SHP77 treated with DMSO at 0.1 percent for 48 hours (cell line): Measurements from ENCODE around the gene TNS3.

Source experiments
- DNase-seq: peaks from one replicate; lab custom pipeline; 2025; lab: John Stamatoyannopoulos, UW

TNS3 gene

DNA sequence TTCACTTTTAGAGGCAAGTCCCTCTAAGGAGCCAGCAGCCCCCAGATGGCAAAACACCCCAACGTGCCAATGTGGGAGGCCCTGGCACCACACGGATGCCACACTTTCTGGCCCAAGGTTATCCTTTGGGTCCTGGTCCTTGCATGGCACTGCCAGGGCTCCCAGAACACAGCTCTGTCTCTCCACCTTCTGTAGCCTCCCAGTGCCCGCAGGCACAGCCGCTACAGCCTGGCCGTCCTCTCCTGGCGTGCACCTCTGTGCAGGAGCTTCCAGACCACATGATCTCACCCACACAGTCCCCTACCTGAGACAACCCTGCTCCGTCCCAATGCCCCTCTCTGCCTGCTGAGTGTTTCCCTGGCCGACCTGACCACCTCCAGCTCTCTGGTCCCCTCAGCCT lies 215.0 kb downstream of the TNS3 start:
- no peak for DNase-seq

DNA sequence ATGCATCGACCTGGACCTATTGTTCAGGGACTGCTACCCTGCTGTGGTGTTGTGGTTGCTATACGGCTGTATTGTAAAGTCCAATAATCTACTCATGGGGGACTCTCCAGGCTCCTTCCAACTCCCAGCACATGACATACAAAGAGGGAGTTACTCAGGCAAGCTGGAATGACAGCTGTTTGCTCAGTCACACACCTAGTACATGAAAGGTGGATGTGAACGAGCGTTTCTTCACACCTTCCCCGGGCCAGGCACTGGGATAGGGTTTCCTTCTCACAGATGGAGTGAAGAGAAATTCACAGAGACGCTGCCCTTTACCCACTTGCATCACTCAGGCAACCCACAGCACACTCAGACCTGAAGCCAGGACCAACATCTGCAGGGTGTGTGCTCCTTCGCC lies 215.7 kb downstream of the TNS3 start:
- DNase-seq, result no peak

DNA sequence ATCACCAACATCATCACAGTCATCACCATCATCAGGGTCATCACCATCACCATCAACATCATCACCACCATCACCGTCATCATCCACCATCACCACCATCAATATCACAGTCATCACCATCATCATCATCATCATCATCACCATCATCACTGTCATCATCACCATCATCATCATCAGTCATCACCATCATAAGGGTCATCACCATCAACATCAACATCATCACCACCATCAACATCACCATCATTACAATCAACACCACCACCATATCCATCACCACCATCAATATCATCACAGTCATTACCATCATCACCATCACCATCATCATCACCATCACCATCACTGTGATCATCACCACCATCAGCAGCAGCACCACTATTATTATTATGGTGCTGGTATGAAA lies 218.9 kb downstream of the TNS3 start:
- no peak for DNase-seq

DNA sequence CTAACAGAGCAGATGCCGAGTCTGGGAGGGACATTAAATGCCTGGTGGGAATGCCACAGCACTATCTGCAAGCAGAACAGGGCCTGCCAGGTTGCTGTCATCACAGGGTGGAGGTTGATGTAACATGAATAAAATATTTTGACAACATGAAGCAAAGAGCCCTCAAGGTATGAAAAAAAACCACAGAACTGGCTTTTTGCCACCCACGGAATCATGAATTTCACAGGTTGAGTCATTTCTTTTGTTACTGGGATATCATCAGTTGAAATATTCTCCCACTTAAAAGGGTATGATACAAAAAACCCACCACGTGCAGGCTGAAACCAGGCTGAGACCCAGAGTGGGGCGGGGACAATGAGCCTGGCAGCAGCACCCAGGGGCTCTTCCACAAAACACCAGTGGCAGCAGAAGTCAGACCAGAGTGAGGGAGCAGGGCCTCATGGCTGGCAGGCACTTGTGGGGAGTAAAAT lies 220.1 kb downstream of the TNS3 start:
- no peak for DNase-seq

DNA sequence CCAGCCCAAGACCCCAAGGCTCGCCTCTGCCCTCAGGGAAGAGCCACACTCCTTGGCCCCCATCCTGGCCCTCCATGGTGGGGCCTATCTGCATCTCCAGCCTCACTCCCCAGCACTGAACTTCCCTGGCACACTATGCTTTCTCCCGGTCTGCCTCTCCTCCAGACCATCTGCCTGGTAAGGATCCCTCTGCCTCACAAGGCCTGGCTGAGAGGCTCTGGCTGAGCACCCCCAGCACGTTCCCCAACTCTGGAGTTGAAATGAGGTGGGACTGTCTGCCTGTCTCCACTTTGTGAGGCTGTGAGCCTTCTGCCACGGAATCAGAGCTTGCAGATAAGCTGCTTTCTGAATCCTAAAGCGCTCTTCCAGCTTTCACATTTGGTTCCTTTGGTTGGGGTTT lies 220.7 kb downstream of the TNS3 start:
- DNase-seq, result no peak

DNA sequence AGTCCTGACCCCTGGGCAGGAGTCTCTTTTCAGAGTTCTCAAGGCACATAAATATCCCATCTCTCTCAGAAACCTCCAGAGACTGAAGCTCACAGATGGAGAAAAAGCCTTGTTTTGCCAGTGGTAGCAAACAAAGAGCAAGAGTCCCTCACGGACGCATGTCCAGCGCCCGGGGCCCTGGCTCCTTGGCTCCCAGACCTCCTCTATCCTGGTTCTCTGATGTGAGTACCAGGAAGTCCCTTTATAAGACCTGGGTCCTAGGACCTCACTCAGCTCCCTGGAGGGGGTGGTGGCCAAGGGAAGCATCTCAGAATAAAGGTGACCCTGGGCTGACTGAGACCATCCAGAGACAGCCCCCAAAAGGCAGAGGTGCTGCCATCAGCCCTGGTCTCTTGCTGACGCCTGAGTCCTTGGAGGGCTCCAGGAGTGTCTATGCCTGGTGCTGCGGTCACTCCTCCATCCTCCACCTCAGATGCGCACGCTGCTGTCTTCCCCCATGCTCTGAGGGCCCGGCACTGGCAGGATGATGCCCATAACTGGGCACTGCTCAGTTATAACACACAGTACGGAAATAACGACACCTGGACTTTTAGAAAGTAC lies 221.5 kb downstream of the TNS3 start:
- DNase-seq, result no peak

DNA sequence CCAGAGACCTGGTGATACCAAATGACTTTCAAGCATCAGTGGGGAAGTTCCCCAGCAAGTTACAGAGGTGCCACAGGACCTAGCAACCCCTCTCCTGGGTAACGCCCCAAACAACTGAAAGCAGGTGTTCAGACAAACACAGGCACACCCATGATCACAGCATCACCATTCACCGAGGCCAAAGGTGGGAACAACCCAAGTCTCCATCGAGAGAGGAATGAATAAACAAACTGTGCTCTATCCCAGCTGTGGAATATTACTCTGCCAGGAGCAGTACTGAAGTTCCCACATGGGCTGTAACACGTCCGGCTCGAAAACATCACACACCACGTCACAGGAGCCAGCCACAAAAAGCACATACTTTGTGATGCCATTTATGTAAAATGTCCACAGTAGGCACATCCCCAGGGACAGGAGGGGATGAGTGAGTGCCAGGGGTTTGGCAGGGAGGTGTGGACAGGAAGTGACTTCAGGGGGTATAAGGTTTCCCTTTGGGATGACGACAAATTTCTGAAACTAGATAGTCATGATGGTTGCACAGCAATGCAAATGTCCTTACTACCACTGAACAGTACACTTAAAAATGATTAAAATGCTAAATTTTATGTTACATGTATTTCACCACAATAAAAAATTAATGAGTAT lies 222.8 kb downstream of the TNS3 start:
- DNase-seq, result no peak

DNA sequence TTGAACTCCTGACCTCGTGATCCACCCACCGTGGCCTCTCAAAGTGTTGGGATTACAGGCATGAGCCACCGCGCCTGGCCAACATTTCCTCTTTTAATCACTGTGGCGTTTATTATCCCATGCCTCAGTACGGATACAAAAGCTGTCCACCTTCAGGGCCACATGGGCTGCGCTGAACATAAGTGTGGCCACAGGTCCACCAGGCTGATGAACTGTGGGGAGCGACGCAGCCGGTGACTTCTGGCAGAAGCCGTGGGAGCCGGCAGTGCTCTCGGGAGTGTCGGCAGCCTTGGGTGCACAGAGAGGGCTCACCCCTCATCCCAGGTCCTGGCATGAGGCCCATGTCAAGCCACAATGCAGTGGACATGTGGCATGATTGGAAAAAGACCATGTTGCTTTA lies 223.6 kb downstream of the TNS3 start:
- DNase-seq, result no peak

DNA sequence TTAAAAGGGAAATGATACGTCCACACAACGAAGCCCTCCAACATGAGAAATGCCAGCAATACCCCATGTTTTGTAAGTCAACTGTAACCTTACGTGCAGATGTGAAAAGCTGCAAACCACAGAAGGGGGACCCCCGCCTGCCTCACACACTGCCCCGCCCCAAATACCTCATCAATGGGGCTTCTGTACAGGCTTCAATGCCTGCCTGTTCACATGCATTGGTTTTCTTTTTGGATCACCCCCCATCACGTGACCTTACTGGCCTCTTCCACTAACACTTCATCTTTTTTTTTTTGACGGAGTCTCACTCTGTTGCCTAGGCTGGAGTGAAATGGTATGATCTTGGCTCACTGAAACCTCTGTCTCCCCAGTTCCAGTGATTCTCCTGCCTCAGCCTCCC lies 224.0 kb downstream of the TNS3 start:
- DNase-seq, result no peak

DNA sequence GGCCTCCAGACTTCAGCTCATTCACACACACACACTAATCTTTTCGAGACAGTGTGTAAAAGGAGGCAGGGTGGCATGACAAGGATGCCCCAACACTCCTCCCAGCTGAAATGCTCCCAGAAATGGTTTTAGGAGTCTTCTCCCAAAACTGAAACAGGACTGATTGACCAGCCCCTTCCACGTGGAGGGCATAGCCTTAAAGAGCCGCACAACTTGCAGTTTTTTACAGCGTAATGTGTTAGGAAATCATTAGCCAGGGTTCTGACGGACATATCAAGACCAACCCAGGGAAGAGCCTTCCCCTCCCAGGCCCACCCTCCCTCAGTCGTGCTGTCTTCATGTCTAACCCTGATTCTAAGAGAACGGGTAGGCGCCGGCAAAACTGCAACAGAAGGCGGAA lies 224.6 kb downstream of the TNS3 start:
- DNase-seq, result no peak

DNA sequence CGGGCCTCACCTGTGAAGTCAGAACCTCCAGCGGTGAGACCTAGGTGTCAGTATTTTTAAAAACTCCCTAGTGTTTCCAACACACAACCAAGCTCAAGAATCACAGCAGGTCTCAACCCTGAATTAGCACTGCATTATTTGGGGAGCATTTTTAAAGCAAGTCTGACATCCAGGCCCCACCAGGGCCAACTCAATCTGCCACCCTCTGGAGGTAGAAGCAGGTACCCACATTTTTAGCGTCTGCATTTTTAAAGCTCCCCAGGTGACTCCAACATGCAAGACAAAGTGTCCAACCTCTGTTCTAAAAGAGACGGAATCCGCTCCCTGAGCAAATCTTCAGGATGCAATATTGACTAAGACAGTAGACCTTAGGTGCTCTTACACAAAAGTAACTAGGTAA lies 225.7 kb downstream of the TNS3 start:
- no peak for DNase-seq

DNA sequence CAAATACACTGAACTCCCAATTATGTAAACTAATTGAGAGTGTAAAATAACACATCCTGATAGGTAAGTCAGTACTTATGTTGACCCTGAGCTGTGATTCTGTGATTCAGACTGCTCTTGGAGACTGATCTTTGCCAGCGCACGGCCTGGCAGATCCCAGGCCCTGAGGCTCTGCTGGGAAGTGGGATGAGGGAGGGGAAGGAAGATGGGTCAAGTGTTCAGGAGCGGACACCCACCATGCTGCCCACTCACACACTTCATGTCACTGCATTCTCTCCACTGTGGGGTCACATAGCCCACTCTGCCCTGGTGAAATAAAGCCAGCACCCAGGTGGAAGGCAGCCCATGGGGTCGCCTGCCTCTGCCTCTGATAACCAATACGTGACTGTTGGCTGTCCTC lies 226.2 kb downstream of the TNS3 start:
- DNase-seq, result no peak

DNA sequence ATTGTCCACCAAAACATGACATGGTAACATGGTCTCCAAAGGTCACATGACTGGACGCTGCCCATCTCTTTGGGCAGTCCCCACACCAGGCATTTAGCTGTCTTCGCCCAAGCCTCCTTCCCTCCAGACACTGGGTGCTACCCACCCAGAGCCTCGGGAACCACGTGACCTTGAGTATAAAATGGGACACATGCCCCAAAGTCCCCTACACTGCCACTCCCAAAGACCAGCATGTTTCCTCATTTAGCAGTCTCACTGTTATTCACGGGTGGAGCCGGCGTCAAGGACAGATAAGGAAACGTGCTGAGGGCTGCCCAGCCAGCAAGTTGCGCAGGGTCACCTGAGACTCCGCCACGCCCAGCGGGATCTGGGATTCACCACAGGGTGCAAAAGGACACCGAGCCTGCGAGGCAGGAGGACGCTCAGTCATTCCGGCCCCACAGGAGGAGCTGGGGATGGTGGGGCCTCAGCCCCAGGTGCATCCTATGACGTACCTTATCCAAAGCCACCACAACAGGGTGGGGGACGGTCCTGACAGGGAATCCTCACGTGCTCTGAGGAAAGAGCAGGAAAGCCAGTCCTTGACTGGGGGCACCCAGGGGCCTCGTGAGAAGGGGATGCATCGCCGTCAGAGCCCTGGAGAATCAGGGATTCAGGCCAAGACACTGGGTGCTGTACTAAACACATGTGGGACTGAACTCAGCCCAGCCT lies 226.9 kb downstream of the TNS3 start:
- DNase-seq, result no peak

DNA sequence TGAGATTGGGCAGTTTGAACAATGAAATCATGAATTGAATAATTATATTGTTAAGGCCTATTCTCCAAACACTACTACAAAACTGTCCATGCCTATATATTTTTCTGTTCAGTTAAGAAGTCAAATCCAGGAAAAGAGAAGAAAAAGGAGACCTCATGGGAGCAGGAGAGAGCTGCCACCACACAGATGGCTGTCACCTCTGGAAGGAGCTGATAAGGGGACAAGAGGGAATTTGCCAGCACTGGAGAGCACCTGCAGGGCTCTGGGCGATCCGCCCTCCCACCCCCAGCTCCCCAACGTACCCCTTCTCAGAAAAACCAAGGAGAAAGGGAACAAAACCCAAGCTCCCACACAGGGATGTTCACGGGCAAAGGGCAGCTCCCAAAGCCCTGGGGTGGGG lies 227.8 kb downstream of the TNS3 start:
- no peak for DNase-seq

DNA sequence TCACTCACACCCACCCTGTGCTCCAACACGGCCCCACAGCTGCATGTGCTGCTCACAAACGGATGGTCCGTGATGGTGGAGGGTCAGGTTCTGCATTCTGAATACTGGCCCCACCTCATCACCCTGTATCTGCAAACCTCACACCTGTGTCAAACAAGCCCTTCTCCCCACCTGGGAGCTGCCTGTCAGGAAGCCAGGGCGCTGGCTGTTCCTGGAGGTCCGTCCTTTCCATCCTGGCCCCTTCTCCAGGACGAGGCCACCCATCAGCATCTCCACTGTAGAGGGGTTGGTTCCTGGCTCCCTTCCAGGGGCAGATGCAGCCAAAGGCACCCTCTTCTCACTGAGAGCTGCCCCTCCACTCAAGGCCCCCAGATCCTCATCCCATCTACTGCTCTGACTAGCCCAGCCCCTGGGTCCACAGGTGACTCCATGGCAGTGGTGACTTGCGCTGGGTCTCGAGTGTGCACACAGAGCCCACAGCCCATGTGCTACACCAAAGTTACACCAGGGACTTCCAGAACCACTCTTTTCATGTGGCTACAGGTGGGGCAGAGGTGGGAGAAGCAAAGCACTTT lies 229.4 kb downstream of the TNS3 start:
- DNase-seq, result no peak

DNA sequence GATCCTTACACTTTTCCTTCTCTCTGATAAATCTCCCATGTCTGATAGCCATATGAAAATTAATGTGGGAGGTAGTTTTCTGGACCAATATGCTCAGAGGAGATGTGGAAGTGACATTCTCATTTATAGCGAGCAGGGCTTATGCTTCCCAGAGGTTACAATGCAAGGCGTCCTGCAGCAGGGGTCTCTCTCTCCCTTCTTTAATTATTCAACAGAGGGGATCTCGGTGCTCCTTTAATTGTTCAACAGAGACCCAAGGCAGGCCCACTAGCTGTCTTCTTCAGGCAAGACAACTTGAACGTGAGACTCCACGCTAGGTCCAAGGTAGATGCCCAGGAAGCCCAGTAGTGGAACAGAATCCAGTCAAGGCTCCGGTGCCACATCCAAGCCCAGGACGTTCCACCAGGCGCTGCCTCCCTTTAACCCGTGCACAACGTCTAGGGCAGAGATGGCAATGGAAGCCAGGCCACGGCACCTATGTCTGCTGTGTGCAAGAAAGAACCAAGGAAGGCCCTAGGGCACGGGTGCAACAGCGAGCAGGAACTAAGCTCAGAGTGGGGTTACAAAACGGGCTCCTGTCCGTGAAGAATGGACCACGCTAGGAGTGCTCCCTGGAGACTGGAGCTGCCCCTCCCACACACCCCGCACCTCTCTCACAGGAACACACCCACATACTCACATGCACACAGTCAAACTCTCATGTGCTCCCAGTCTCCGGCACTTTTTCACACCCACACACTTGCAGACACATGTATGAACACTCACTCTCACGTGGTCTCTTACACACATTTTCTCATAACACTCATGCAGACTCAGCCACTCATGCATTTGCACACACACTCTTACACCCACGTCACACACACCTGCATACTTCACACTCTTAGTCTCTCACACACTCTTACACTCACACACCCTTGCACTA lies 230.4 kb downstream of the TNS3 start:
- DNase-seq, result no peak

DNA sequence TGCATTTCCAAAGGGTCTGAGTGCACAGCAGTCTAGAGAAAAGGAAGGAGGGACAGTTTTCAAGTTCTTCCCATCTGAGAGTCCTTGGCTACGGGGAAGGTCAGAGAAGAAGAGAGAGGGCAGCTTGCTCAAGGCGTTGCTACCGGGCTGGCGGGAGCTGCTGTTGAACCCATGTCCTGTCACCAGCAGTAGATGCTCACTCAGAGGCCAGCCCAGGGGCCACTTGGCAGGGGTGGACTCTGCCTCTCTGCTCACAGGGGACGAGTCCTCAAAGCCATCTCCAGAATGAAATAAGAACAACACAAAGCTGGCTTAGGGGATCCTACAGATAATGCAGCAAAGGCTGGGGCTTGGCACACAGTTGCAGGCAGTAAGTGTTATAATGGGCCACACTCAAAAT lies 231.5 kb downstream of the TNS3 start:
- DNase-seq, result no peak

DNA sequence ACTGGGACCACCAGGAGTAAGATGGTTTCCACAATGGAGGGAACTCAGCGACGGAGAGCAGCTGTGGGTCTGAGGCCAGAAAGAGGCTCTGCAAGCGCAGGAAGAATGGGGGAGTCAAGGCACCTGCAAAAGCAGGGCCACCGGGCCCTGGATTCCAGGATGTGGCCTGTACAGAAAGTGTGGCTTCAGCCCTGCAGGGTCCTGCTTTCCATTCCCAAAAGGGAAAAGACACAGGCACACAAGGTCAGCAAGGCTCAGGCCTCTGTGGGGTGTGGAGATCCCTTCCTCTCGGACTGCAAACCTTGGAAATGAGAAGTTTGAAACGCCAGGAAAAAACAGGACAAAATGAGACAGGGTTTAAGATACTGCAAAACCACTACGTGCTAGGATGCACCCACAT lies 232.5 kb downstream of the TNS3 start:
- DNase-seq, result no peak

DNA sequence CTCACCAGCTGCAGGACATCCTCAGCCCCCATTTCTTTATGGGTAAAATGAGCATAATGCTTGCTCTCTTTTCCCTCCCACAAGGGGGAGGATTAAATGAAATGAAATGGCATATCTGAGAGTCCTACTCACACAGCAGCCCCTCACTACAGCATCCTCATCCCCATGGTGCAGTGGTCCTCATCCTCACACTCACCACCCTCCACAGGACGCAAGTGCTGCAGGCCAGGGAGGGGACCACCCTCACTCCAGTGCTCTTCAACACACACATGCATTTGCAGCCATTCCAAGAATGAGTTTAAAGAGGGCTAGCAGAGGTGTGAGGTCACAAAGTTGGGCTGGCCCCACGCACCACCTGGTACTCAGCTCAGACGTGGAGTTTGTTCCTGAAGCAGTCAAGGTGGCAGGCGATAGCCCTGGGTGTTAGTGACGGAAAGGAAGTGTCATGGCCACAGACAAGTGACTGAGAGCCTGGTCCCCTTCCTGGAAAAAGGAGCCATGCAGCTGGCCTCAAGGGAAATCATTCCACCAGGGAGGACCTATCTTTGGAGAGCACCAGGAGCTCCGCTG lies 234.0 kb downstream of the TNS3 start:
- DNase-seq, result no peak

DNA sequence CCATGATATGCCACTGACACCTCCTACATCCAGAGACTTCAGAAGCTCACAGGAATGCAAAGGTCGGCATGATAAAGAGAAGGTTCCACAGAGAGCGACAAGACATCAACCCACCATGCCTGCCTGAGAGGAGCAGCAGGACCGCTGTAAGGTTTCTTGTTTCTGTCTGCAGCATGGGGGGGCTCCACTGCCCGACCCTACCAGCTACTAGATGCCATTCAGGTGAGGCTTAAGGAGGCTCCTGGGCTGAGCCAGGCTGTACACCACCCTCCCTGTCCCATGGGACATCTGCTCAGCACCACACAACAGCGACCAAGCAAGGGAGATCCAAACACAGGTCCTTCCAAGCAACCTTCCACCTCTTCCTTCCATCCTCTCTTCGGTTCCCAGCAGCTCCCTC lies 234.6 kb downstream of the TNS3 start:
- no peak for DNase-seq

DNA sequence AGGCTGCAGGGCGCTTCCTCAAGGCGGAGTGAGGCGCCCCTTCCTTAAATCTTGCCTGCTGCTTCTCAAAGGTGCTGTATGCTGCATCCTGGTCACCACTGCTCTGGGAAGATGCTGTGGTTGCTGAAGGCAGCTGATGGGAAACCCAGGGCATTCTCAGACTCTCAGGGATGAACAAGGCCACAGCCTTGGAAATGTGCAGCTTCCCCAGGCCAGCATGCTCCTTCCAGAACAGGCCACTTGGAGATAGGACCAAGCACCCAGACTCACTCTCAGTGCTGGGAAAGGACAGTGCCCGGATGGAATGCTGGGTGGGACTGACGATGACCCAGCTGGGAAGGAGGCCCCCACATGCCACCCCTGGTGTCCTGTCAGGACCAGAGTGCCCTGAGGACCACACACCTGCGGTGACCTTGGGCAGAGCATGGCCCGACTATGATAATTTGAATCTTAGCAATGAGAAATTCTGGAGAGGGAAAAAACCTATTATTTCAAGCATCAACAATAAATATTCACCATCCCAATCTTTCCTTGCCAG lies 235.5 kb downstream of the TNS3 start:
- DNase-seq, result no peak
